Measurements from ENCODE around the gene ST6GAL1.

ST6GAL1 gene

DNA sequence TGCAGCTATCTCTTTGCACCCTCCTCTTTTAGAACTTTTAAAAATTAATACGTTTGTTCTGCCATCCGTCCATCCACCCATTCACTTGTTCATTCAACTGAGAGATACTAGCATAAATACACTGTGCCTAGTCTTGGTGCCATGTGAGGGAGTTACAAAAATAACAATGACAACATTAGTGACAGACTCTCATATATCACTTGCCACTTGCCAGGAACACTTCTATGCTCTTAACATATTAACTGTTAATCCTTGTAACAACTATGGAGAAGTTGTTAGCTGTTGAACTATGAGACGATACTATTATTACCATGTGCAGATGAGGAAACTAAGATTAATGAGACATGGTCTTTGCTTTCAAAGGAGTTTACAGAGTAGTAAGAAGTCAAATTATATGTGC lies 175.4 kb downstream of the ST6GAL1 start:
- Mint-ChIP-seq H3K4me1 (peaks cover 16% of the 10 kb centered on the region), H3K36me3 (no peaks in the 10 kb centered on the region), H3K27ac (peak overlapping the region; percentile 3), H3K27me3 (no peaks in the 10 kb centered on the region), H3K4me3 (no peak overlapping the region), H3K9me3 (no peaks in the 10 kb centered on the region)
- no peak for ATAC-seq

DNA sequence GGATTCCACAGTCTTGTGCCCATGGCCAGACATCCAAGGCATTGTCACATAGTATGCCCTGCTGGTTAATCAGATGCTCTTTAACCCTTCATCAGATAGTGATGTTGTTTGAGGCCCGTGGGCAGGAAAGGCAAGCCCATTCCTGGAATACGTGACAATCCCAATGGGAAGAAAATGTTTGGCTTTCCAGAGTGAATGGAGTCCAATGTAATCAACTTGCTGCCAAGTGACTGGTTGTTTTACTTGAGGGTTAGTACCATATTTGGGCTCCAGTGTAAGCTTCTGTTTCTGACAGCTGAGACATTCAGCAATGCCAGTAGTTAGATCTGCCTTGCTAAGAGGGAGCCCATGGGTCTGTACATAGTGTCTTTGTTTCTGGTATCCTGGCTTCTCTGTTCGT lies 177.7 kb downstream of the ST6GAL1 start:
- Mint-ChIP-seq H3K4me3 (no peak overlapping the region), H3K27ac (no peak overlapping the region), H3K27me3 (no peaks in the 10 kb centered on the region), H3K4me1 (peaks cover 6% of the 10 kb centered on the region), H3K9me3 (no peaks in the 10 kb centered on the region), H3K36me3 (no peaks in the 10 kb centered on the region)
- ATAC-seq: no peak

DNA sequence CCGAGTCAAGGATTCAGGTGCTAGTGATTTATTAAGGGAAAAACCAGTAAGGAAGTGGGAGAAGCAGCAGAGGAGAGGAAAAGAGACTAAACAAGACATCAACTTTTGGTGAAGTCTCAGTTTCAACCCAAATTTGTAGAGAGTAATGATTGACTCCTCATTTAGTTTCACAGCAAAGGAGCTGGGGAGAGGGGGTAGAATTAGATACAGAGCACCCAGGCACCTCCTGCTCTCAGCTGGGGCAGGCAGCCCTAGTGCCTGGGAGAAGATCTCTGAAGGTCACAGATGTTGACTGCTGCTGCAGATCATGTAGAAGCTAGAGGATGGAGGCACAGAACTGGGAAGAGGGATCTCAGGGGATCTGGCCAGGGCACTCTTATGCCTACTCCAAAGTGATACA lies 179.8 kb downstream of the ST6GAL1 start:
- Mint-ChIP-seq H3K9me3 (no peaks in the 10 kb centered on the region), H3K27me3 (no peaks in the 10 kb centered on the region), H3K36me3 (no peaks in the 10 kb centered on the region), H3K4me1 (peaks cover 12% of the 10 kb centered on the region), H3K4me3 (no peak overlapping the region), H3K27ac (no peak overlapping the region)
- no peak for ATAC-seq

DNA sequence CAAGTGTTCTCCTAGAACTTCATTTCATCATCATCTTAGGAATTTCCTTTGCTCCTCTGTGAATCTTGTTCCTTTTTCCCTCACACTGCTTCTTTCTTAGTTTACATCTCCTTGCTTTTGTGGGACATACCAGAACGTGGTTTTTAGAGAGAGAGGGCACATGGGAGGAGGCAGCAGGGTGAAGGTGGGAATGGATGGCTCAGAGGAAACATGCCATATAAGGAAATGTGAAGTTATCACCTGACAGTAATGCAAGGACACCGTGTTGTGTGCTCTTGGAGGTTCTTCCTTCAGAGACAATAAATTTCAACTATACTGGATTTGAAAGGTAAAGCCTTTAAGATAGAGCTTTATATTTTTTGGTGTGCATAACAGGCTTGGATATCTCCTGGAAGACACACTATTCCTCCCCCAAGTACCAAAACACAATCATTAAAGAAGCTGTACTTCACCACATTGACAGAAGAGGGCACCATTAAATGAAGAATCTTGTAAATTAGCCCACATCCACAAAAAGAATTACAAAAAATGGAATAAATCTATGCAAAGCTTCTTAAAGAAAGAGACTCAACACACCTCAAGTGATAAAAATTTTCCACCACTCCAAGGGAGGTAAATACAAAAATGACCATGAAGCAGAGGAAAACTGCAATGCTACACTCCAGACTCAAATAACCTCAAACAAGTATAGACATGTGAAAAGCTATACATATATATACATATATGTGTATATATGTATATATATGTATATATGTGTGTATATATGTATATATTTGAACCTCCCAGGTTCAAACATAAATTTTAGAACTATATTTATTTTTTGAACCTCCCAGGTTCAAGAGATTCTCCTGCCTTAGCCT lies 182.8 kb downstream of the ST6GAL1 start:
- no peak overlapping the region for H3K4me3 Mint-ChIP-seq
- no peak for ATAC-seq
- peaks cover 12% of the 10 kb centered on the region for H3K4me1 Mint-ChIP-seq
- H3K9me3 Mint-ChIP-seq: no peaks in the 10 kb centered on the region
- peak overlapping the region; percentile 50 for H3K27ac Mint-ChIP-seq
- no peaks in the 10 kb centered on the region for H3K36me3 Mint-ChIP-seq
- no peaks in the 10 kb centered on the region for H3K27me3 Mint-ChIP-seq

DNA sequence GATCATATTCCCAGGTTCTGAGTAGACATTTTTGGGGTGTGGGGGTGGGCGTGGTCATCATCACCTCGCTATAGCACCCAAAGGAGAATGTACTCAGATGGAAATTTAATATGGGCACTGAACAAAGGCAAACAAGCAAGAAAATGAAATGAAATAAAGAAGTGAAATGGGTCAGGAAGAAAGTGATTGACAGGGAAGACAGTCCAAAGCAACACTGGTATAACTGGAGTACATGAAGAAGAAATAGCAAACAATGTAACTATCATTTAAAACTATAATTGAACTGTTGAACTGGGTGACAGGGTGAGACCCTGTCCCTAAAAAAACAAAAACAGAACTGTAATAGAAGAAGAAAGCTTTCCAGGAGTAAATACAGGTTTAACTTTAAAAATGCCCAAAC lies 184.2 kb downstream of the ST6GAL1 start:
- no peaks in the 10 kb centered on the region for H3K36me3 Mint-ChIP-seq
- H3K27me3 Mint-ChIP-seq: no peaks in the 10 kb centered on the region
- peak overlapping the region; percentile 29 for H3K27ac Mint-ChIP-seq
- peaks cover 12% of the 10 kb centered on the region for H3K4me1 Mint-ChIP-seq
- H3K9me3 Mint-ChIP-seq: no peaks in the 10 kb centered on the region
- no peak for ATAC-seq
- H3K4me3 Mint-ChIP-seq: no peak overlapping the region

DNA sequence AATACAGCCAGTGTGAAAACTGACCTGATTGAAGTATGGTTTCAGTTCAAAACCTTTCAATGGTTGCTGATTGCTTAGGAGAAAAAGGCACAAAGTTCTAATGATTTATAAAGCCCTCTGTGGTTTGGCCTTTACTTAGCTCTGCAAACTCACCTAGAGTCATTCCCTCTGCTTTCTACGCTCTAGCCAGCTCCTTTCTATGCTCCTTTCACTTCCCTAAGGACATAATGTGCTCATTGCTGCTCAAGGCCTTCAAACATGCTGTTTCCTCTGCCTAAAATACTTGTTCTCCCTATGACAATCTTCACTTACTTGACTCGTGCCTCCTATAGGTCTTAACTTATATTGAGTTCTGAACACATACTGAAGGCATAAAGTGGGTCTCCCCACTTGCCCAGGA lies 190.0 kb downstream of the ST6GAL1 start:
- peak; percentile 68 for ATAC-seq
- H3K36me3 Mint-ChIP-seq: no peaks in the 10 kb centered on the region
- H3K9me3 Mint-ChIP-seq: no peaks in the 10 kb centered on the region
- H3K4me1 Mint-ChIP-seq: peaks cover 13% of the 10 kb centered on the region
- H3K27ac Mint-ChIP-seq: peak overlapping the region; percentile 17
- no peaks in the 10 kb centered on the region for H3K27me3 Mint-ChIP-seq
- H3K4me3 Mint-ChIP-seq: no peak overlapping the region

DNA sequence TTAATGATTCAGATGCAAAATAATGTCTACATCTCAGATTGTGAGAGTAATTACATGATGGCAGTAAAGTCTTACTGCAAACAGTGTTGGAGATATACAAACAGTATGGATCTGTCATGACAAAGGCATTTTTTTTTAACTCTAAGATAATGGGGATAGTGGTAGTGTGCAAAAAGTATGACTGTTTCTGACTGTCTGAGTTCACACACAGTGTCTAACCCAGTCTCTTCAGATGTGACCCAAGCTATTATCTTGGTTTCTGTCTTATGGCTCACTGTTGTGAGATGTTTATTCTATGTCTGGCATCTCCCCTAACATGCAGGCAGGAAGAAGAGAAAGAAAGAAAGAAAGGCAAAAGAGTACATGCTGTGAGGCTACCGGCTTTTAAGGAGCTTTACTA lies 191.9 kb downstream of the ST6GAL1 start:
- ATAC-seq: no peak
- no peak overlapping the region for H3K4me3 Mint-ChIP-seq
- peaks cover 19% of the 10 kb centered on the region for H3K4me1 Mint-ChIP-seq
- H3K9me3 Mint-ChIP-seq: no peaks in the 10 kb centered on the region
- no peaks in the 10 kb centered on the region for H3K36me3 Mint-ChIP-seq
- H3K27me3 Mint-ChIP-seq: no peaks in the 10 kb centered on the region
- peak overlapping the region; percentile 57 for H3K27ac Mint-ChIP-seq

DNA sequence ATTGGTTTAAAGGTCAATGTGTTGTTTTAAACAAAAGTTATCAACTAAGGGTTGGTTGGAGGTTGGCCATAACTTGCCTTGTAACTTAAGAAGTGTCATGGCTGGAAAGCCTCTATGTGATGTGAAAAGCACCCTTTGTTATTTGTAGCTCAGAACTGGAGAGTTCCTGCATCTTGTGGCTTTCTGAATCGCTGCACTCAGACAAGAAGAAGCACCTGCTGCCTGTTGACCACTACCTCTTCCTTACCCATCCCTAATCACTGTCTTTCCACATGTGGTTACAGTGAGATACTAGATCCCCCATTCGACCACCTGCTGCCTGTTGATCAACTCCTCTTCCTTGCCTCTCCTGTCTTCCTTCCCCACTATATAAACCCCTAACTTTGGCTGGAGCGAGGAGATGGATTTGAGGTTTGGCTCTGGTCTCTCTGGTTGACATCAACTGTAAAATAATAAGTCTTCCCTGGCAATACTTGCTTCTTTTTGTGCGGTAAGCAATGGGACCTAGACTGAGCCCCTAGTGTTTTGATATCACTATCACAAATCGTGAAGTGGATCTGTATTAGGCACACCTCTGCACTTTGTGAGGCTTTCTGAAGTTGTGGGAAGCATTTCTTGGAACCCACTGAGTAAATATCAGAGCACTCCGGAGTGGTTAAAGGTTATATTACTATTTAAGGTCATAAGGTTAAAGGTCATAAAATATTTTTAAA lies 195.1 kb downstream of the ST6GAL1 start:
- H3K9me3 Mint-ChIP-seq: peaks cover 2% of the 10 kb centered on the region
- H3K27me3 Mint-ChIP-seq: no peaks in the 10 kb centered on the region
- peaks cover 20% of the 10 kb centered on the region for H3K4me1 Mint-ChIP-seq
- H3K27ac Mint-ChIP-seq: peak overlapping the region; percentile 31
- no peak overlapping the region for H3K4me3 Mint-ChIP-seq
- H3K36me3 Mint-ChIP-seq: peaks cover 4% of the 10 kb centered on the region
- peak; percentile 82 for ATAC-seq
